Measurements from ENCODE around the gene HABP2. TPM values are rescaled to one million over a fixed set of nuclear protein-coding genes. Genes with fewer than 3 reads are reported as not detected.
A peak's percentile ranks its signal among the peaks of the same experiment; 100 is the strongest.

The HABP2 gene
- total and polyA plus RNA-seq, 8 donors: 0.76 to 11.4 (median 3.8) TPM; not detected in 2

- TF ChIP-seq EP300 (IDR thresholded peaks at IDR 0.05): no peak
- TF ChIP-seq POLR2A (IDR thresholded peaks at IDR 0.05): no peak
- TF ChIP-seq CTCF (IDR thresholded peaks at IDR 0.05): no peak
- TF ChIP-seq POLR2AphosphoS5 (IDR thresholded peaks at IDR 0.05): no peak
- Histone ChIP-seq H3K36me3 (no peaks in the 10 kb centered on the region), H3K27me3 (no peaks in the 10 kb centered on the region), H3K27ac (no peak overlapping the region), H3K4me3 (no peak overlapping the region), H3K4me1 (peaks cover 6 to 29% (median 15%) of the 10 kb centered on the region in 4 donors), H3K9me3 (no peaks in the 10 kb centered on the region)
- whole genome bisulfite sequencing, 5 donors: 90 to 94% (median 91%) methylated on average over 6 of the region's 6 CpGs
- intact Hi-C loops (cut with DNase I; ENCODE audit: low total_unique reads): no loop called here
- DNase-seq: no peak
Measured at GRCh38 chr10:113549856-113550255, 3.0 kb upstream of the HABP2 start.

GRCh38 chr10:113550365-113550764 lies 2.5 kb upstream of the HABP2 start:
- H3K9me3 ChIP-seq: no peaks in the 10 kb centered on the region
- intact Hi-C loops (cut with DNase I; ENCODE audit: low total_unique reads): no loop called here
- WGBS, 5 donors: 28 to 62% (median 43%) methylated on average over 6 of the region's 6 CpGs
- H3K4me1 ChIP-seq: peaks cover 6 to 29% (median 15%) of the 10 kb centered on the region in 4 donors
- peak in 1 of 2 donors; percentile 42 for DNase-seq
- no peak overlapping the region for H3K4me3 ChIP-seq
- peak in 1 of 3 donors; percentile 11 for TF ChIP-seq POLR2AphosphoS5 (IDR thresholded peaks at IDR 0.05)
- TF ChIP-seq POLR2A (IDR thresholded peaks at IDR 0.05): no peak
- no peak for TF ChIP-seq CTCF (IDR thresholded peaks at IDR 0.05)
- no peaks in the 10 kb centered on the region for H3K36me3 ChIP-seq
- H3K27me3 ChIP-seq: no peaks in the 10 kb centered on the region
- H3K27ac ChIP-seq: no peak overlapping the region

- no peaks in the 10 kb centered on the region for H3K36me3 ChIP-seq
- no peak overlapping the region for H3K4me3 ChIP-seq
- H3K27ac ChIP-seq: peak overlapping the region in 2 of 5 donors; percentile 29 to 58
- H3K9me3 ChIP-seq: no peaks in the 10 kb centered on the region
- no peaks in the 10 kb centered on the region for H3K27me3 ChIP-seq
- 41 to 74% (median 52%) methylated on average over 3 of the region's 3 CpGs for WGBS, 5 donors
- peak in 1 of 2 donors; percentile 36 for DNase-seq
- intact Hi-C loops (cut with DNase I; ENCODE audit: low total_unique reads): no loop called here
- H3K4me1 ChIP-seq: peaks cover 6 to 41% (median 18%) of the 10 kb centered on the region in 4 donors
- no peak for TF ChIP-seq CTCF (IDR thresholded peaks at IDR 0.05)
- TF ChIP-seq POLR2AphosphoS5 (IDR thresholded peaks at IDR 0.05): no peak
- TF ChIP-seq POLR2A (IDR thresholded peaks at IDR 0.05): no peak
- no peak for TF ChIP-seq EP300 (IDR thresholded peaks at IDR 0.05)
Measured at GRCh38 chr10:113552014-113552413, 839 bp upstream of the HABP2 start.

GRCh38 chr10:113553149-113553548 lies 296 bp downstream of the HABP2 start:
- no peak for TF ChIP-seq POLR2A (IDR thresholded peaks at IDR 0.05)
- TF ChIP-seq POLR2AphosphoS5 (IDR thresholded peaks at IDR 0.05): no peak
- TF ChIP-seq CTCF (IDR thresholded peaks at IDR 0.05): no peak
- TF ChIP-seq EP300 (IDR thresholded peaks at IDR 0.05): no peak
- Histone ChIP-seq H3K9me3 (no peaks in the 10 kb centered on the region), H3K4me3 (peak overlapping the region in 3 of 4 donors; percentile 8 to 21 (median 12)), H3K4me1 (peaks cover 11 to 51% (median 28%) of the 10 kb centered on the region in 4 donors), H3K36me3 (no peaks in the 10 kb centered on the region), H3K27ac (peak overlapping the region in 2 of 5 donors; percentile 29 to 58), H3K27me3 (no peaks in the 10 kb centered on the region)
- 67 to 73% (median 70%) methylated on average over 2 of the region's 2 CpGs for WGBS, 5 donors
- no peak for DNase-seq
- intact Hi-C loops (cut with DNase I; ENCODE audit: low total_unique reads): no loop called here

Measured in stomach (tissue), 9 donors.